Measurements from ENCODE around the gene ATP5MC3.

DNA sequence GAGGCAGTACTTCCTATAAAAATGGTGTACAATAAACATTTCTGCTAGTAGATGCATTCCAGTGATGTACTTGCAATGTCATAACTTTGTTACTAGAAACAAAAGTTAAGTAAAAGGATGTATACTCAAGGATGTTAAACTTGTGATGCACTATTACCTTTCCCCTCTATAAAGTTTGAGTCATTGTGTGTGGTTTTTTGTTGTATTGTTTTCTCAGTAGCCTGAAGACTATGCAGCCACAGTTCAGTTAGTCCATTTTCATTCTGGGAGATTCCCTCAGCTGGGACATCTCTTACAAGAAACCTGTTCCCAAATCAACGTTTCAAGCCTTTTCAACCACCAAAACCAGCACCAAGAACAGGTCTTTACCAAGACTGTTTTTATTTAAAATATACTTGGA lies 5.6 kb downstream of the ATP5MC3 start:
- TF ChIP-seq, protein P1, sequence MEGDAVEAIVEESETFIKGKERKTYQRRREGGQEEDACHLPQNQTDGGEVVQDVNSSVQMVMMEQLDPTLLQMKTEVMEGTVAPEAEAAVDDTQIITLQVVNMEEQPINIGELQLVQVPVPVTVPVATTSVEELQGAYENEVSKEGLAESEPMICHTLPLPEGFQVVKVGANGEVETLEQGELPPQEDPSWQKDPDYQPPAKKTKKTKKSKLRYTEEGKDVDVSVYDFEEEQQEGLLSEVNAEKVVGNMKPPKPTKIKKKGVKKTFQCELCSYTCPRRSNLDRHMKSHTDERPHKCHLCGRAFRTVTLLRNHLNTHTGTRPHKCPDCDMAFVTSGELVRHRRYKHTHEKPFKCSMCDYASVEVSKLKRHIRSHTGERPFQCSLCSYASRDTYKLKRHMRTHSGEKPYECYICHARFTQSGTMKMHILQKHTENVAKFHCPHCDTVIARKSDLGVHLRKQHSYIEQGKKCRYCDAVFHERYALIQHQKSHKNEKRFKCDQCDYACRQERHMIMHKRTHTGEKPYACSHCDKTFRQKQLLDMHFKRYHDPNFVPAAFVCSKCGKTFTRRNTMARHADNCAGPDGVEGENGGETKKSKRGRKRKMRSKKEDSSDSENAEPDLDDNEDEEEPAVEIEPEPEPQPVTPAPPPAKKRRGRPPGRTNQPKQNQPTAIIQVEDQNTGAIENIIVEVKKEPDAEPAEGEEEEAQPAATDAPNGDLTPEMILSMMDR (conservative IDR thresholded peaks at IDR 0.05 in 1 of 2, IDR thresholded peaks at IDR 0.05 in 1 of 2; ENCODE audit: extremely low read depth in 1 of 2, insufficient read depth in 1 of 2, low read depth in 1 of 2, low read length in 2 of 2) = no peak
- no peak for TF ChIP-seq EZH2 (IDR thresholded peaks at IDR 0.05; ENCODE audit: borderline replicate concordance, low read length)

Measured in mammary epithelial cell (primary cell).